Fibroblast of lung (primary cell): ENCODE data around the gene BAZ2B. TPM values are rescaled to one million over a fixed set of nuclear protein-coding genes. Genes with fewer than 3 reads are reported as not detected.

ENCODE experiments used
- DNase-seq, 2 donors: peaks; one replicate each; pipeline versions ENCODE4 v3.0.0 to v3.0.0-alpha.2; 2010; ENCODE audit warnings: low read depth in 2 of 2
- H2AFZ ChIP-seq: 2 replicates; pipeline ENCODE4 v1.5.1; 2012; ENCODE audit warnings: low read length, control low read depth, inconsistent platforms
- H3K27ac ChIP-seq: 2 replicates; pipeline ENCODE4 v1.5.1; 2011; ENCODE audit warnings: low read length, control low read depth; ENCODE audit not compliant: insufficient read depth
- H3K27me3 ChIP-seq: 2 replicates; pipeline ENCODE4 v1.5.1; 2011; ENCODE audit warnings: mild to moderate bottlenecking, low read length; ENCODE audit not compliant: control insufficient read depth, insufficient read depth
- H3K36me3 ChIP-seq: 2 replicates; pipeline ENCODE4 v1.5.1; 2011; ENCODE audit warnings: low read length; ENCODE audit not compliant: control insufficient read depth, insufficient read depth
- H3K4me1 ChIP-seq: 2 replicates; pipeline ENCODE4 v1.5.1; 2011; ENCODE audit warnings: low read length; ENCODE audit not compliant: control insufficient read depth, insufficient read depth; ENCODE audit errors: extremely low read depth
- H3K4me2 ChIP-seq: 2 replicates; pipeline ENCODE4 v1.5.1; 2011; ENCODE audit warnings: low read length, control low read depth; ENCODE audit not compliant: insufficient read depth; ENCODE audit errors: extremely low read depth
- H3K4me3 ChIP-seq, 4 experiments: fragments of 200-600 bp in 1 of 4; sonication (generic) in 1 of 4; replicated peaks in 1 of 4; 2 replicates each; pipeline ENCODE4 v1.5.1; 2011 to 2016; ENCODE audit warnings: low read length in 4 of 4, low read depth in 3 of 4, mild to moderate bottlenecking in 3 of 4, control low read depth in 2 of 4, inconsistent platforms in 1 of 4, mixed read lengths in 1 of 4; ENCODE audit not compliant: insufficient read depth in 1 of 4; ENCODE audit errors: control extremely low read depth in 1 of 4
- H3K79me2 ChIP-seq: 2 replicates; pipeline ENCODE4 v1.5.1; 2012; ENCODE audit warnings: mild to moderate bottlenecking, low read length, inconsistent platforms; ENCODE audit not compliant: control insufficient read depth, insufficient read depth
- H3K9ac ChIP-seq: 2 replicates; pipeline ENCODE4 v1.5.1; 2011; ENCODE audit warnings: mild to moderate bottlenecking, low read length, control low read depth; ENCODE audit not compliant: insufficient read depth
- H3K9me3 ChIP-seq: 2 replicates; pipeline ENCODE4 v1.5.1; 2012; ENCODE audit warnings: low read depth, low read length; ENCODE audit not compliant: control insufficient read depth, insufficient read depth
- H4K20me1 ChIP-seq: 2 replicates; pipeline ENCODE4 v1.5.1; 2011; ENCODE audit warnings: low read length; ENCODE audit not compliant: control insufficient read depth, insufficient read depth; ENCODE audit errors: extremely low read depth
- EZH2 ChIP-seq: IDR thresholded peaks from 2 replicates; pipeline ENCODE4 v1.5.1; 2012; ENCODE audit warnings: low read length, control low read depth, mild to moderate bottlenecking; ENCODE audit errors: missing control alignments
- polyA plus RNA-seq, 2 donors: library from polyadenylated mRNA; depleted of rRNA in 1 of 2; stranded (reverse) in 1 of 2; unstranded in 1 of 2; fragments of >200 nt; gene quantifications; 2 replicates each; pipeline ENCODE4 v1.2.1, GENCODE V29; 2011 to 2012; ENCODE audit warnings: missing spikeins in 1 of 2
- total RNA-seq: library from RNA; depleted of rRNA; stranded (reverse); fragments of >200 nt; gene quantifications from 2 replicates; pipeline ENCODE4 v1.2.1, GENCODE V29; 2014
- TF ChIP-seq, protein P1 (sequence below), 2 donors: IDR thresholded peaks in 1 of 2; conservative IDR thresholded peaks in 1 of 2; 1 replicate in 1 of 2; 2 replicates in 1 of 2; pipeline ENCODE4 v1.5.1; 2011 to 2012; ENCODE audit warnings: low read length in 2 of 2, control low read depth in 1 of 2, inconsistent platforms in 1 of 2, low read depth in 1 of 2, mild to moderate bottlenecking in 1 of 2

The BAZ2B gene
- total and polyA plus RNA-seq, 2 donors (not counting 1 experiment from before 2014, with no cell fraction given): 28.0 to 61.8 TPM

- no peak for TF ChIP-seq EZH2
- TF ChIP-seq, protein P1, sequence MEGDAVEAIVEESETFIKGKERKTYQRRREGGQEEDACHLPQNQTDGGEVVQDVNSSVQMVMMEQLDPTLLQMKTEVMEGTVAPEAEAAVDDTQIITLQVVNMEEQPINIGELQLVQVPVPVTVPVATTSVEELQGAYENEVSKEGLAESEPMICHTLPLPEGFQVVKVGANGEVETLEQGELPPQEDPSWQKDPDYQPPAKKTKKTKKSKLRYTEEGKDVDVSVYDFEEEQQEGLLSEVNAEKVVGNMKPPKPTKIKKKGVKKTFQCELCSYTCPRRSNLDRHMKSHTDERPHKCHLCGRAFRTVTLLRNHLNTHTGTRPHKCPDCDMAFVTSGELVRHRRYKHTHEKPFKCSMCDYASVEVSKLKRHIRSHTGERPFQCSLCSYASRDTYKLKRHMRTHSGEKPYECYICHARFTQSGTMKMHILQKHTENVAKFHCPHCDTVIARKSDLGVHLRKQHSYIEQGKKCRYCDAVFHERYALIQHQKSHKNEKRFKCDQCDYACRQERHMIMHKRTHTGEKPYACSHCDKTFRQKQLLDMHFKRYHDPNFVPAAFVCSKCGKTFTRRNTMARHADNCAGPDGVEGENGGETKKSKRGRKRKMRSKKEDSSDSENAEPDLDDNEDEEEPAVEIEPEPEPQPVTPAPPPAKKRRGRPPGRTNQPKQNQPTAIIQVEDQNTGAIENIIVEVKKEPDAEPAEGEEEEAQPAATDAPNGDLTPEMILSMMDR (conservative IDR thresholded peaks at IDR 0.05 in 1 of 2, IDR thresholded peaks at IDR 0.05 in 1 of 2; ENCODE audit: low read depth in 1 of 2, low read length in 2 of 2): no peak
- H2AFZ ChIP-seq: no peak overlapping the region
- no peak overlapping the region for H3K9ac ChIP-seq
- no peak overlapping the region for H3K4me3 ChIP-seq
- H3K9me3 ChIP-seq: no peaks in the 10 kb centered on the region
- no peaks in the 10 kb centered on the region for H3K79me2 ChIP-seq
- H3K27me3 ChIP-seq: no peaks in the 10 kb centered on the region
- no peak overlapping the region for H3K4me2 ChIP-seq
- H4K20me1 ChIP-seq: peaks cover 2% of the 10 kb centered on the region
- DNase-seq: peak in 1 of 2 donors; percentile 49
- no peak overlapping the region for H3K27ac ChIP-seq
- no peaks in the 10 kb centered on the region for H3K4me1 ChIP-seq
- no peaks in the 10 kb centered on the region for H3K36me3 ChIP-seq
Observed at GRCh38 chr2:159551806-159552205, 64.5 kb downstream of the BAZ2B start.

GRCh38 chr2:159550231-159550630 lies 66.1 kb downstream of the BAZ2B start:
- Histone ChIP-seq H3K79me2 (no peaks in the 10 kb centered on the region), H3K9me3 (no peaks in the 10 kb centered on the region), H4K20me1 (peaks cover 2% of the 10 kb centered on the region), H3K4me1 (no peaks in the 10 kb centered on the region), H3K4me2 (no peak overlapping the region), H3K27ac (no peak overlapping the region), H3K9ac (no peak overlapping the region), H3K27me3 (no peaks in the 10 kb centered on the region), H3K4me3 (no peak overlapping the region), H3K36me3 (no peaks in the 10 kb centered on the region), H2AFZ (no peak overlapping the region)
- no peak for DNase-seq
- TF ChIP-seq, protein P1 (conservative IDR thresholded peaks at IDR 0.05 in 1 of 2, IDR thresholded peaks at IDR 0.05 in 1 of 2; ENCODE audit: low read depth in 1 of 2, low read length in 2 of 2): no peak
- TF ChIP-seq EZH2: no peak

- Histone ChIP-seq H3K36me3 (no peaks in the 10 kb centered on the region), H3K4me1 (no peaks in the 10 kb centered on the region), H3K27me3 (no peaks in the 10 kb centered on the region), H3K4me2 (no peak overlapping the region), H2AFZ (no peak overlapping the region), H4K20me1 (peaks cover 2% of the 10 kb centered on the region), H3K4me3 (no peak overlapping the region), H3K79me2 (no peaks in the 10 kb centered on the region), H3K27ac (no peak overlapping the region), H3K9ac (no peak overlapping the region), H3K9me3 (no peaks in the 10 kb centered on the region)
- TF ChIP-seq, protein P1 (conservative IDR thresholded peaks at IDR 0.05 in 1 of 2, IDR thresholded peaks at IDR 0.05 in 1 of 2; ENCODE audit: low read depth in 1 of 2, low read length in 2 of 2): no peak
- no peak for TF ChIP-seq EZH2
- DNase-seq: peak in 1 of 2 donors; percentile 62
Observed at GRCh38 chr2:159549234-159549633, 67.1 kb downstream of the BAZ2B start.
